ENCODE data around the gene NSUN5.
"Not testable (repeated sequence)": the region's sequence is repeated elsewhere in the genome, so short reads cannot be mapped to it uniquely, and the experiment has no call there.

NSUN5 gene

GRCh38 chr7:73308665-73309214 is at the start of gene NSUN5:
Gene NSUN5, minus strand, starts transcription at chr7:73308826. Its CDS starts 36 bp downstream, at chr7:73308790.
- peak; percentile 91 for DNase-seq (ENCODE audit: low spot score)

DNA sequence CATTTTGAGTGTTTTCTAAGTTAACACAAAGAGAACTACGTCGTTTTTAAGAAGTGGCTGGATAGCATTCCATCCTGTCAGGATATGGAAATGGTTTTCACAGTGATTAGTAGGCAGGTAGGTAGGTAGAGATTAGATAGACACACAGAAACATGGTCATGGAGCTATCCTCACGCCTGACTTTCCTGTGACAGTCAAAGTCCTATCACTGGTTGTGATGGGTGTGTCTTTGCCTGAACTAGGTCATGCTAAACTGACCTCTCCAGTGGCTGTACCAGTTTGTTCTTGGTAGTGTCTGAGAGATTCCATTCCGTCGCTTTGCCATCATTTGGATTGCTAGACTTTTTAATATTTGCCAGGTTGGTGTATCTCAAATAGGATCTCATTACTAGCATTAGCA is 47.5 kb upstream of the NSUN5 start:
- no peak for DNase-seq (ENCODE audit: low spot score)

- DNase-seq (ENCODE audit: low spot score), result no peak
Measured at GRCh38 chr7:73354821-73355220, 46.2 kb upstream of the NSUN5 start.

DNA sequence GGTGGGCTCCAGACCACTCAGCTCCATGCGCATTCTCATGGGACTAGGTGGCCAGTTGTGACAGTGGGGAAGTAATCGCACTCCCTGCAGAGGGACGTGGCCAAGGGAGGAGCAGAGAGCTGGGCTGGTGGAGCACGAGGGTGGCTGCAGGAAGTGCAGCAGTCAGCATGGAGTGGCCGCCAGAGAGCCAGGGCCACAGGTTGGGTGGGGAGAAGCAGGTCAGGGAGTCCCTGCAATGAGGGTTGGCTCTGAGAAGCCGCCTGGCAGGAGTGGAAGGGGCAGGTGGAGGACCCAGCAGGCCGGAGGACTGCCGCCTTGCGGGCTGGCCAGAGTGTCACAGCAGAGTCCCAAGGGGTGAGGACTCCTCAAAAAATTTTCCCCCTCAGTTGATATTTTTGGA is 45.6 kb upstream of the NSUN5 start:
- DNase-seq (ENCODE audit: low spot score), result no peak

DNA sequence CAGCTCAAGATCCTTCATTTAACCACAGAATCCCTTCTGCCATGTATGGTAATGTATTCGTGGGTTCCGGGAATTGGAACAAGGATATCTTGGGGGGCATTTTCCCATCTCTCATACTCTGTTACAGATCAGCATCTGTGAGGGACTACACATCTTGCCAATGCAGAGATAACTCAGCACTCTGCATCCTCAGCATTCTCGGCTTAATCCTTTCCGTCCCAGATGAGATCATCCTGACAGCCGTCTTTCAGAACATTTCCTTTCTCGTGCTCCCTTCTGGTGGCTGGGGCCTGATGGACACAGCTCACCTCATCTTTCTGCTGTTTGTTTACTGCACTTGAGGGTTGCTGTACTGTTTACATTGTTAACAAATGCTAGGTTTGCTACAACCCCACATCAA is 44.6 kb upstream of the NSUN5 start:
- peak; percentile 20 for DNase-seq (ENCODE audit: low spot score)

GRCh38 chr7:73352784-73353183 is 44.2 kb upstream of the NSUN5 start:
- DNase-seq (ENCODE audit: low spot score), result no peak

- no peak for DNase-seq (ENCODE audit: low spot score)
Measured at GRCh38 chr7:73351447-73352167, 43.0 kb upstream of the NSUN5 start.

DNA sequence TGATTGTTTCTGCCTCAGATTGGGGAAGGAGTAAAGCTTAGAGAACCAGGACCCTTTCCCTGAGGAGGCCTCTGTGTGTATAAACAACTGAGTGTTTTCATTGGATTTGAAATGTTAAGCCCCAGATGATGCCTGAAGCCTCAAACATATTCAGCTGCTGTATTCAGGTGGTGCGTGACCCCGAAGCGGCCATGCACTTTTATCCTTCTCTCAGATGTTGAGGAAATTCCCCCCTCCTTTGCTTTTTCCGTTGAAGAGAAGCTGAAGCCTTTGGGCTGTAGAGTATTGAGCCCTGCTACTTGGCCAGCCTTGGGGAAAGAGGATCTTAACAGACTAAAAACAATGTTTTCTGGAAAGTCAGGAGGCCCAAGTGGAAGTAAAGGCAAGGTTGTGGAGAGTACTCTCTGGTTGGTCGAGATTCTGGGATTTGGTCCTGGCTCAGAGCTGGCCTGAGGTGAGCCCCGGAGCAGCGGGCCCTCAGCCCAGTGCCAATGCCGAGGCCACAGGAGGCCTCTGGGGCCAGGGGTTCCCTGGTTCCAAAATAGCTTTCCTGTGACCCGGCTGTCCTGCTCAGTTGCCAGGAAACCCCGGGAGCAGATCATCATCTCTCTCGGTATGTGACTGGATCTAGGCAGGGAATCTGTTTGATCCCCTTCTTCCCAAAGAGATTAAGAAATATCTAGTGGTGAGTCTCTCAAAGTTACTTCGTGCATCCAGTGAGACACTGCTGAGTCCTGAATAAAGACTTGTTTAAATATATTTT is 41.9 kb upstream of the NSUN5 start:
- no peak for DNase-seq (ENCODE audit: low spot score)

DNA sequence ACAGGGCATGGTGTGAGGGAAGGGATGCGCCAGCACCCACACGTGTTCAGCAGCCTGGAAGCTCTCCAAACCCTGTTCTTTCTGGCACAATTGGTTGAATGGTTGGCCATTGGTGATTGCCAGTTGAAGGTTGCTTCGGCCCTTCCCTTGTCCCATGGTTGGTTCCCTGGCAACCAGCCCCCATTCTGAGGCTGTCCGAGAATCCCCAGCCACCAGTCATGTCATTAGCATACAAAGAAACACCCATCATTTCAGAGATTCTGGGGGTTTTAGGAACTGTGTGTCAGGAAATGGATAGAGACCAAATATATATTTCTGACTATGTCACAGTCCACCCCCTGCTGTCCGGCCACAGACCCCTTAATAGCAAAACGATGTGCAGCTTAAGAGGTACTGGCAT is 41.1 kb upstream of the NSUN5 start:
- DNase-seq (ENCODE audit: low spot score), result no peak

DNA sequence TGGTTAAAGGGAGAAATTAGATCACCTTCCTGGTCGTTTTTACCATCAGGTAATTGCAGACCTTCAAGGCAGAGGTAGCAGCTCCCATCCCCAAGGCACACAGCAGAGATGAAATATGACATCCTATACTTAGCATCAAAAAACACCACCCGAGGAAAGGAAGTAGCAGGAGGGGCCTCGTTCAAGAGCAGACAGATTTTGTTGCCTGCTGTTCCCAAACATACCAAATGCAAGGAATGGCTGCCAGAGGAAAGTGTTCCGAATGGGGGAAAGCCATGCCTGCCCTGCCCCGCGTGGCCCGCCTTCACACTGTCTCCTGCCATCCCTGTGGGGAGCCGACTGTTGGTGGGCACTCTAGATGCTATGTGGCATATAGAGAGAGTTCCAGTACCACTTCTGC is 37.3 kb upstream of the NSUN5 start:
- DNase-seq (ENCODE audit: low spot score), result no peak

DNA sequence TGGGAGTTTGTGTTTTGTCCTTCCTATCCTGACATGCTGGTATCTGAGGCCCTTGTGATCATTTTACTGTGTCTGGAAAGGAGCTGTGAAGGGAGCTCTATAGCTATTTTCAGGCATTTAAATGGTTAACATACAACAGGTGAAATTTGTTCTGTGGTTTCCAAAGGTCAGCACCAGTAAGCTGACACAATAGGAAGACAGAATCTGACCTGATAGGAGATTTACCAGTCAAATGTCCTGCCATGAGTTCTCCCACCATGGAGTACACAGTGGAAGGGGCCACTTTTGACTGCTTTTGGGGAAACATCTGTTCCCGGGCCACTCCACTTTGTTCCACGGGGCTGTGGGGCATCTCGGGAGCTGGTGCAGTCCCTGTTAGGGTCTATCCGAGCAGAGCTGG is 36.9 kb upstream of the NSUN5 start:
- DNase-seq (ENCODE audit: low spot score), result no peak

DNA sequence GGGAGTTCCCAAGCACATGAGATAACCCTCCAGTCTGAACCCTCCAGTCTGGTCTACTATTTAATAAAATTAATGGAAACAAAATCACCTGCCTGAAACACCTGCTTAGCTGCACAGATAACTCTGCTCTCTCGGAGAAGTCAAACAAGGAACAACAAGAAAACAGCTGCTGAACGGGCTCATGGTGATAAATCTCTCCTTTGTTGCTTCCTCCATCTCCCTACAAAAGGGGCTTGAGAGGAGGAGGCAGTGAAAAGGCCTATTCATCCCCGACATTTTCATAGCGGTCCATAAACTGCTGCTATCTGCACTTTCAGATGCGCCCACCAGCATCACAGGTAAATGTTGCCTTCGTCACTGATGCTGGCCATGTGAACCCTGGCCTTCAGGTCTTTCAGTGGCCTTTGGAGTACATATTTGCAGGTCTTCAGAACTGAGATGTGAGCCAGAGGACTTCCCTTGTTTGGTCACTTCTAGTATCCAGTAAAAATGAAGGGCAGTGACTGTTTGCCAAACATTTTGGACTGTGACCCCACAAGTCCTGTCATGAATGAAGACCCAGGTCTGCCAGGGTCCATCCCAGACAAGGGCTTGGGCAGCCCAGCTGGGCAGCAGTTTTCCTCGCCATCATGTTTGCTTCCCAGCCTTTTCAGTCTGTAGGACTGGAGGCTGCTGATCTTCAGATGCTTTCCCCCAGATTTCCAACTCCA is 35.2 kb upstream of the NSUN5 start:
- DNase-seq (ENCODE audit: low spot score), result no peak

DNA sequence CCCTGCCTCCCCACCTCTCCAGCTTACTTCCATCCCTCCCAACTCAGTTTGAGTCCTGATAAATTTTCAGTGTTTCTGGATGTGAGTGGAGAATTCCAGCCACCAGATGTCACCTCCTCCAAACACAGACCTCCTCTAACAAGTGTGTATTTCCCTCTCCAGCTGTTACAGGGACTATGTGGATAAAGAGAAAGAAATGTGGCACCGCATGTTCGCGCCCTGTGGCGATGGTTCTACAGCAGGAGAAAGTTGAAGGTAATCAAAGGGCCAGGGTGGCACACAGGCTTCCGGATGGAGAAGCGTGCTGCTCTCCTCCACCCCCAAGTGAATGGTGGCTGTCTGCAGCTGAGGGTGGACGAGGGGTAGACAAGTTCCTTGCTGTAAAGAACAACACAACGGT is 34.0 kb upstream of the NSUN5 start:
- DNase-seq (ENCODE audit: low spot score), result no peak

- DNase-seq (ENCODE audit: low spot score), result no peak
Measured at GRCh38 chr7:73341877-73342276, 33.3 kb upstream of the NSUN5 start.

- DNase-seq (ENCODE audit: low spot score), result no peak
Measured at GRCh38 chr7:73340514-73340913, 31.9 kb upstream of the NSUN5 start.

GRCh38 chr7:73338321-73338720 is 29.7 kb upstream of the NSUN5 start:
- DNase-seq (ENCODE audit: low spot score), result no peak

- no peak for DNase-seq (ENCODE audit: low spot score)
Measured at GRCh38 chr7:73332447-73332846, 23.8 kb upstream of the NSUN5 start.

DNA sequence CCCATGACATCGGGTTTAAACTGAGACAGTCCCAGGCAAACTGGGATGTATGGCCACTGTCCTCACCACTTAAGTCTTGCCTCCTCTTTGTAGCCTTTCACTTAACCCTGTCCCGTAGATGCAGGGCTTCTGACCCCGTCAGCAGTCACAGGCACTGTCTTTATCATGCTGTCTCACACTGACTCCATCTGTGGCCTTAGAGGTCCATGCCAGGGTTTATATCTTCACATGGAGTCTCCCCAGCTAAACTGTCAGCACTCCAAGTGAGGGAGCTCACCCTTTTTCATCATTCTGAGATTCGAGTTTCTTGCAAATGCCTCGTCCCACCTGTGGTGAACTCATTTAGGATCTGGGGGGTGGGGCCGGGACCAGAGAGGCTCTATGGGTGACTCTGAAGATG is 22.1 kb upstream of the NSUN5 start:
- no peak for DNase-seq (ENCODE audit: low spot score)

GRCh38 chr7:73329861-73330581 is 21.4 kb upstream of the NSUN5 start:
- DNase-seq (ENCODE audit: low spot score), result no peak

GRCh38 chr7:73328696-73329095 is 20.1 kb upstream of the NSUN5 start:
- DNase-seq (ENCODE audit: low spot score), result no peak

GRCh38 chr7:73327922-73328321 is 19.3 kb upstream of the NSUN5 start, which contains the start of the genes FKBP6 and TRIM50:
Gene FKBP6, plus strand, starts transcription at chr7:73328161. Its CDS starts 268 bp downstream, at chr7:73328429.
Gene TRIM50, minus strand, starts transcription at chr7:73328082. Its CDS starts 3,295 bp downstream, at chr7:73324787.
- not testable (repeated sequence) for DNase-seq (ENCODE audit: low spot score)

- not testable (repeated sequence) for DNase-seq (ENCODE audit: low spot score)
Measured at GRCh38 chr7:73327449-73327848, 18.8 kb upstream of the NSUN5 start.
